GM11168 (cell line): Measurements from ENCODE around the gene STAT4.

Experiments used
- in situ Hi-C: fragments of 300-500 bp; cut with MboI; formaldehyde crosslinking; loops from one replicate; pipeline ENCODE4 v1.12.0; 2022; ENCODE audit warnings: low sequenced_read_pairs; ENCODE audit not compliant: unreplicated experiment

STAT4 gene, protein sequence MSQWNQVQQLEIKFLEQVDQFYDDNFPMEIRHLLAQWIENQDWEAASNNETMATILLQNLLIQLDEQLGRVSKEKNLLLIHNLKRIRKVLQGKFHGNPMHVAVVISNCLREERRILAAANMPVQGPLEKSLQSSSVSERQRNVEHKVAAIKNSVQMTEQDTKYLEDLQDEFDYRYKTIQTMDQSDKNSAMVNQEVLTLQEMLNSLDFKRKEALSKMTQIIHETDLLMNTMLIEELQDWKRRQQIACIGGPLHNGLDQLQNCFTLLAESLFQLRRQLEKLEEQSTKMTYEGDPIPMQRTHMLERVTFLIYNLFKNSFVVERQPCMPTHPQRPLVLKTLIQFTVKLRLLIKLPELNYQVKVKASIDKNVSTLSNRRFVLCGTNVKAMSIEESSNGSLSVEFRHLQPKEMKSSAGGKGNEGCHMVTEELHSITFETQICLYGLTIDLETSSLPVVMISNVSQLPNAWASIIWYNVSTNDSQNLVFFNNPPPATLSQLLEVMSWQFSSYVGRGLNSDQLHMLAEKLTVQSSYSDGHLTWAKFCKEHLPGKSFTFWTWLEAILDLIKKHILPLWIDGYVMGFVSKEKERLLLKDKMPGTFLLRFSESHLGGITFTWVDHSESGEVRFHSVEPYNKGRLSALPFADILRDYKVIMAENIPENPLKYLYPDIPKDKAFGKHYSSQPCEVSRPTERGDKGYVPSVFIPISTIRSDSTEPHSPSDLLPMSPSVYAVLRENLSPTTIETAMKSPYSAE

GRCh38 chr2:191150600-191151330, at the start of gene STAT4:
Gene STAT4 (minus strand): TSS chr2:191150994. CDS start chr2:191148203, 2,791 bp downstream.
- in situ Hi-C loops = loop anchor here (25.0 kb wide), 1 partner anchor 537 kb away; the partner anchor contains the start of gene NABP1

- in situ Hi-C loops = no loop called here
These were observed 49.2 kb upstream of the STAT4 start for GRCh38 chr2:191199929-191200512.

DNA sequence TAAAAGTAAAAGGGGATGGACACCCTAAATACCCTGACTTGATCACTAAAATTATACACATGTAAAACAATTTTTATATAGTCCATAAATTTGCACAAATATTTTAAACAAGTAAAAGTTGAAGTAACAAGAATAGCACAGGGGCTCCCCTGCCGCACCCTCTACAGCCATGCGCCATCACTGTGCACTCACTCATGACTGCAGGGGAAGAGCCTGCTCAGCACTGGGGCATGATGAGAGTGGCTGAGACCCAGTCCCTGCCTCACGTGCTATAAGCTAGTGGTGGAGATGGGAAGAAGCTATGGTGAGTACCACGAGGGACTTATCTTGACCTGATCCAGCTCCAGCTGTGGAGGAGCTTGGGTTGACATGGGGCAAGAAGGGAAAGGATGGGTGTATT, 47.5 kb upstream of the STAT4 start:
- in situ Hi-C loops = no loop called here

DNA sequence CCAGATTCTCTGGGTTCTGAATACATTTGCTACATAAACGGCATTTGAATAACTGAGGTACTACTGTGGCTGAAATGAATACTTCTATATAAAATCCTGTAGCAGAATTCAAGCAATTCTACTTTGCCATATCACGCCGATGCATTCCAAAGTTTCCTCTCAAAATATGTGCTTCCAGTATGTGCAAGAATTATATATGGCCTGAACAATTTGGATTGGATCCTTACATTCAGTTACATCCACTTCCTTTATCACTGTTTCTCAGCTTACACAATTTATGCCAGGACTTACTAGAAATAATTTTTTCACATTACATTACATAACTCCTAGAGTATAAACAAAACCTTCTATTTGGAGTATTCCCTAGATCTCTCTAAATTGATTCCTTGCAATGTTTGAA, 46.3 kb upstream of the STAT4 start:
- in situ Hi-C loops = no loop called here

DNA sequence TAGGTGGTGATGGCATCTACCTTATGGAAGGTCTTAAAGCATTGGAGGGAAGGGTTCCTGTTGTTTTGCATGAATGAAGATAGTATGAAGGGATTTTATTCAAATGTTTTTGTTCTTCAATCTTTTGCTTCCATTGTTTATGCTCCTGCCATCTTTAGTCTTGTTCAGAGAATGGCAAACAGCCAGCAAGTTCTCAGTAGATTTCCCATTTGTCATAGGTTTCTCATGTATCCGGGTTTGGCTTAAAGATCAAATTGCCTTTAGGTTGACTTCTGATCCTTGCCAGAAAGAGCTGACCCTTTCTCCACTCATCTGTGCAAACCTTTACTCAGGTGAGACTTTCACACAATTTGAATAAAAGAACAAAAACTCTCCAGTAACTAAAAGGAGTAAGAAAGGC, 44.2 kb upstream of the STAT4 start:
- in situ Hi-C loops = no loop called here

GRCh38 chr2:191190861-191191552, 40.2 kb upstream of the STAT4 start:
- in situ Hi-C loops = no loop called here

- in situ Hi-C loops = no loop called here
These were observed 39.6 kb upstream of the STAT4 start for GRCh38 chr2:191190435-191190834.

DNA sequence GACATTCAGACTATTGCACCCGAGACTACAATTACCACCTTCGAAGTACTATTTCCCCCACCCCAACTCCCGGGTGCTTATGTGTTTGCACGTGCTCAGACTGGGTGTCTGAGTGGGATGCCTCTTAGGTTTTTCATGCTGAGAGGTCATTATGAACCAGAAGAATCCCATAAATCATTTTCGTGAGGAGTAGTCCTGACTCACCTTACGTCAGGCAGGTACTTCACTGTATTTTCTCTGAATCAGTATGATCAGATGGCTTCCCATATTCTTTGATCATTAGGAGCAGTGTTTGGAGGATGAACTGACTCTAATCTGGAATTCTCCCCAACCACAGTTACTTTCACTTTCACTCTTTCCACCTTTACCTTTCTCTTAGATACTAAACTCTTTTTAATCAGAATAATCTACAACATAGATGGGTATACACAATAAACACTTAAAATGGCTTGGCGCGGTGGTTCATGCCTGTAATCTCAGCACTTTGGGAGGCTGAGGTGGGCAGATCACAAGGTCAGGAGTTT, 38.4 kb upstream of the STAT4 start:
- in situ Hi-C loops = no loop called here

GRCh38 chr2:191188550-191189093, 37.8 kb upstream of the STAT4 start:
- in situ Hi-C loops = no loop called here

- in situ Hi-C loops = no loop called here
These were observed 36.5 kb upstream of the STAT4 start for GRCh38 chr2:191187105-191187829.

DNA sequence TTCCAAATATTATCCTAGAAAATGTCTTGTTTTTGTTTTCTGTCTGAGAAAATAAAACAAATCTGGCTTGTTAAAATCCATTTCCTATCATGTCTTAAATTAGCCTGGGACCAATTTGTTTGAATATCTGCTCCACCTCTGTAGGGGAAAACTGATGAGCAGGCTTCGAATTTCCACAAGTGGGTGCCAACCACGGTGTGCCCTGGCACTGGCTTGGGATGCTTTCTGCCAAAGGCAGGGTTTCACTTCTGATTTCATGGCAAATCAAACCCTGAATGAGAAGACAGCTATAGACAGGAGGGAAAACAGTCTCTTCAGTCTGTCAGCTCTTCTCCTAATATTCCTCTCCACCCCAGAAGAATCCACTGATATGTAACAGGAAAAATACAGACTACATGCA, 33.7 kb upstream of the STAT4 start:
- in situ Hi-C loops = no loop called here

GRCh38 chr2:191183516-191183915, 32.7 kb upstream of the STAT4 start:
- in situ Hi-C loops = no loop called here

- in situ Hi-C loops = no loop called here
These were observed 32.3 kb upstream of the STAT4 start for GRCh38 chr2:191183081-191183480.

GRCh38 chr2:191180713-191181112, 29.9 kb upstream of the STAT4 start:
- in situ Hi-C loops = no loop called here

- in situ Hi-C loops = no loop called here
These were observed 29.5 kb upstream of the STAT4 start for GRCh38 chr2:191180276-191180675.

GRCh38 chr2:191178806-191179514, 28.2 kb upstream of the STAT4 start:
- in situ Hi-C loops = loop anchor here (10.0 kb wide), 1 partner anchor 356 kb away; no protein-coding TSS in a partner anchor

- in situ Hi-C loops = loop anchor here (10.0 kb wide), 1 partner anchor 357 kb away; no protein-coding TSS in a partner anchor
These were observed 27.2 kb upstream of the STAT4 start for GRCh38 chr2:191177751-191178736.
